HepG2 (cell line): ENCODE data around the gene MYH9. TPM values are rescaled to one million over a fixed set of nuclear protein-coding genes. Genes with fewer than 3 reads are reported as not detected.

Source experiments
- FUBP1 ChIP-seq: sonication (generic); formaldehyde crosslinking; IDR thresholded peaks from 2 replicates; pipeline ENCODE4 v1.5.1; 2020; ENCODE audit warnings: missing genetic modification reagents, mild to moderate bottlenecking, borderline replicate concordance
- HMGA1 ChIP-seq: sonication (generic); formaldehyde crosslinking; conservative IDR thresholded peaks from 2 replicates; pipeline ENCODE4 v1.4.0; 2020; ENCODE audit warnings: missing genetic modification reagents
- IRF2 ChIP-seq: IDR thresholded peaks from 2 replicates; pipeline ENCODE4 v1.6.1; 2018; ENCODE audit warnings: missing genetic modification reagents, missing compliant biosample characterization
- KDM4B ChIP-seq: sonication (generic); formaldehyde crosslinking; IDR thresholded peaks from 2 replicates; pipeline ENCODE4 v1.4.0; 2020; ENCODE audit warnings: missing genetic modification reagents
- RORA ChIP-seq: sonication (generic); formaldehyde crosslinking; IDR thresholded peaks from 2 replicates; pipeline ENCODE4 v1.5.0; 2020; ENCODE audit warnings: mild to moderate bottlenecking, missing genetic modification reagents, moderate library complexity
- THAP11 ChIP-seq: IDR thresholded peaks from 2 replicates; pipeline ENCODE4 v1.6.1; 2016; ENCODE audit warnings: missing biosample characterization, missing genetic modification reagents
- ZBTB40 ChIP-seq, 2 experiments: fragments of 450-650 bp in 1 of 2; sonication (generic) in 1 of 2; formaldehyde crosslinking in 1 of 2; IDR thresholded peaks; 2 replicates each; pipeline versions ENCODE4 v1.6.1 to v1.8.0; 2016 to 2022; ENCODE audit warnings: antibody characterized with exemption in 1 of 2, mild to moderate bottlenecking in 1 of 2, missing genetic modification reagents in 1 of 2
- ZNF451 ChIP-seq: sonication (generic); formaldehyde crosslinking; IDR thresholded peaks from 2 replicates; pipeline ENCODE4 v1.5.0; 2020; ENCODE audit warnings: mild to moderate bottlenecking, missing genetic modification reagents
- ZNF503 ChIP-seq: sonication (generic); formaldehyde crosslinking; IDR thresholded peaks from 2 replicates; pipeline ENCODE4 v1.4.0; 2020; ENCODE audit warnings: missing genetic modification reagents
- ZNF580 ChIP-seq: IDR thresholded peaks from 2 replicates; pipeline ENCODE4 v1.6.1; 2016; ENCODE audit warnings: low read depth, borderline replicate concordance
- ZNF687 ChIP-seq: sonication (generic); formaldehyde crosslinking; IDR thresholded peaks from 2 replicates; pipeline ENCODE4 v1.5.1; 2020; ENCODE audit warnings: mild to moderate bottlenecking, missing genetic modification reagents, moderate library complexity
- ZSCAN12 ChIP-seq: sonication (generic); formaldehyde crosslinking; IDR thresholded peaks from 2 replicates; pipeline ENCODE4 v1.9.0; 2021; ENCODE audit warnings: mild to moderate bottlenecking, missing genetic modification reagents
- polyA plus RNA-seq, 8 experiments: library from polyadenylated mRNA; depleted of rRNA in 3 of 8; stranded (reverse) in 7 of 8; unstranded in 1 of 8; fragments of >200 nt; fragmentation: Illumina TruSeq in 4 of 8; extraction: Trizol in 4 of 8; gene quantifications; 2 replicates each; pipeline versions ENCODE4 v1.2.1 to v1.2.3, GENCODE V29; 2011 to 2016; ENCODE audit warnings: low read depth in 4 of 8, missing spikeins in 1 of 8, mixed read lengths in 1 of 8; ENCODE audit not compliant: insufficient read depth in 1 of 8
- total RNA-seq, 5 experiments: library from RNA; depleted of rRNA; stranded (reverse); fragments of >200 nt; fragmentation: Illumina TruSeq; extraction: Trizol; gene quantifications; 2 replicates each; pipeline ENCODE4 v1.2.3, GENCODE V29; 2016; ENCODE audit warnings: low read depth in 1 of 5

MYH9 gene
- total and polyA plus RNA-seq, 2 of the 13 experiments (the other 11 are each of a cell fraction or from before 2014, with no cell fraction given) = 50.7 to 98.5 TPM

GRCh38 chr22:36387709-36387958 is 133 bp downstream of the MYH9 start (continued):
- TF ChIP-seq ZSCAN12 (CRISPR knock-in tag) (no peak), HMGA1 (CRISPR knock-in tag) (no peak), ZNF503 (no peak), ZBTB40 (IDR thresholded peaks at IDR 0.05) (no peak), ZBTB40 (CRISPR knock-in tag; IDR thresholded peaks at IDR 0.05) (0 out of 2 replicates have a peak, but pooled peaks have one; percentile 61), THAP11 (CRISPR knock-in tag) (no peak), RORA (CRISPR knock-in tag) (no peak), ZNF580 (no peak), KDM4B (no peak), FUBP1 (CRISPR knock-in tag) (no peak), ZNF451 (CRISPR knock-in tag) (no peak), IRF2 (CRISPR knock-in tag) (no peak), ZNF687 (no peak)
